B cell (primary cell): ENCODE results near the gene CCDC134. TPM values are rescaled to one million over a fixed set of nuclear protein-coding genes. Genes with fewer than 3 reads are reported as not detected.

ENCODE experiments used
- ATAC-seq: fragments of 200-7000 bp; cut with Tn5 transposase; one replicate; pipeline ENCODE4 v1.10.0; 2021; ENCODE audit warnings: low read depth, mild to moderate bottlenecking, moderate number of reproducible peaks, moderate library complexity
- CTCF ChIA-PET: fragments of 350-600 bp; sonication (Branson Sonifier 250); formaldehyde crosslinking; loops from one replicate; lab custom pipeline; 2021; ENCODE audit warnings: antibody characterized with exemption, inconsistent platforms; lab: Charles Lee
- POLR2A ChIA-PET: fragments of 350-600 bp; sonication (Branson Sonifier 250); formaldehyde crosslinking; loops from one replicate; lab custom pipeline; 2021; ENCODE audit warnings: antibody characterized with exemption; lab: Charles Lee
- DNase-seq: peaks from one replicate; pipeline ENCODE4 v3.0.0; 2013
- H2AFZ ChIP-seq: 2 replicates; pipeline ENCODE4 v1.6.1; 2012; ENCODE audit warnings: mild to moderate bottlenecking, low read depth, low read length; ENCODE audit not compliant: insufficient read depth, poor library complexity, severe bottlenecking
- H3K27ac ChIP-seq, 2 donors: 1 replicate in 1 of 2; 2 replicates in 1 of 2; pipeline ENCODE4 v1.5.1; 2012 to 2013; ENCODE audit warnings: low read length in 2 of 2, mild to moderate bottlenecking in 2 of 2, moderate library complexity in 1 of 2
- H3K27me3 ChIP-seq, 4 experiments: fragments of 200-600 bp in 1 of 4; sonication (generic) in 1 of 4; replicated peaks in 1 of 4; 1 replicate in 2 of 4; 2 replicates in 2 of 4; pipeline versions ENCODE4 v1.6.1 to v1.7.0; 2013 to 2016; ENCODE audit warnings: low read length in 3 of 4, mild to moderate bottlenecking in 2 of 4, mixed read lengths in 1 of 4, moderate library complexity in 1 of 4; ENCODE audit not compliant: insufficient read depth in 4 of 4, control insufficient read depth in 3 of 4; ENCODE audit errors: control extremely low read depth in 1 of 4
- H3K36me3 ChIP-seq, 2 experiments: replicated peaks in 1 of 2; 1 replicate in 1 of 2; 2 replicates in 1 of 2; pipeline versions ENCODE4 v1.6.1 to v1.7.1; 2013; ENCODE audit warnings: low read length in 1 of 2; ENCODE audit not compliant: insufficient read depth in 2 of 2, control insufficient read depth in 1 of 2; ENCODE audit errors: control extremely low read depth in 1 of 2, extremely low read depth in 1 of 2
- H3K4me1 ChIP-seq, 2 donors: fragments of 200-600 bp in 1 of 2; sonication (generic) in 1 of 2; 1 replicate in 1 of 2; 2 replicates in 1 of 2; pipeline versions ENCODE4 v1.5.1 to v1.6.1; 2013 to 2017; ENCODE audit warnings: low read length in 2 of 2; ENCODE audit not compliant: control insufficient read depth in 2 of 2, insufficient read depth in 2 of 2
- H3K4me2 ChIP-seq: replicated peaks from 2 replicates; pipeline ENCODE3; 2012; ENCODE audit warnings: mild to moderate bottlenecking, low read depth, low read length; ENCODE audit not compliant: poor library complexity, severe bottlenecking
- H3K4me3 ChIP-seq, 5 experiments: fragments of 200-600 bp in 1 of 5; sonication (generic) in 1 of 5; 1 replicate in 3 of 5; 2 replicates in 2 of 5; pipeline versions ENCODE4 v1.5.1 to v1.7.0; 2011 to 2016; ENCODE audit warnings: low read length in 4 of 5, mild to moderate bottlenecking in 4 of 5, low read depth in 2 of 5, control low read depth in 1 of 5, moderate library complexity in 1 of 5; ENCODE audit not compliant: insufficient read depth in 1 of 5; ENCODE audit errors: control extremely low read depth in 1 of 5, extremely low read depth in 1 of 5
- H3K79me2 ChIP-seq: fragments of 200-600 bp; sonication (generic); one replicate; pipeline ENCODE4 v1.6.0; 2016; ENCODE audit warnings: low read length; ENCODE audit not compliant: control insufficient read depth, insufficient read depth
- H3K9ac ChIP-seq: fragments of 200-600 bp; sonication (generic); 2 replicates; pipeline ENCODE4 v1.6.1; 2017; ENCODE audit warnings: mild to moderate bottlenecking, low read length, moderate library complexity
- H3K9me3 ChIP-seq, 3 donors: one replicate each; pipeline versions ENCODE4 v1.6.1 to v1.7.1; 2013; ENCODE audit warnings: low read length in 2 of 3; ENCODE audit not compliant: control insufficient read depth in 2 of 3, insufficient read depth in 1 of 3; ENCODE audit errors: control extremely low read depth in 1 of 3
- H4K20me1 ChIP-seq: 2 replicates; pipeline ENCODE4 v1.6.0; 2012; ENCODE audit warnings: mild to moderate bottlenecking, low read length; ENCODE audit not compliant: insufficient read depth, control insufficient read depth, poor library complexity, severe bottlenecking
- H3K27ac Mint-ChIP-seq: one replicate; pipeline ENCODE4 v1.8.0; 2021; ENCODE audit warnings: mixed read lengths
- H3K27me3 Mint-ChIP-seq: one replicate; pipeline ENCODE4 v1.8.0; 2021; ENCODE audit warnings: mixed read lengths
- H3K4me1 Mint-ChIP-seq: one replicate; pipeline ENCODE4 v1.8.0; 2021; ENCODE audit warnings: mixed read lengths
- H3K4me3 Mint-ChIP-seq: one replicate; pipeline ENCODE4 v1.8.0; 2021; ENCODE audit warnings: mixed read lengths
- H3K9me3 Mint-ChIP-seq: one replicate; pipeline ENCODE4 v1.8.0; 2022; ENCODE audit warnings: mixed read lengths; ENCODE audit not compliant: insufficient read depth
- CTCF ChIP-seq: fragments of 200-600 bp; IDR thresholded peaks from one replicate; pipeline ENCODE4 v1.8.0; 2022; ENCODE audit warnings: antibody characterized with exemption, mild to moderate bottlenecking
- EZH2 ChIP-seq: IDR thresholded peaks from 2 replicates; pipeline ENCODE4 v1.6.1; 2012; ENCODE audit warnings: borderline replicate concordance, low read depth, mild to moderate bottlenecking, moderate library complexity, low read length; ENCODE audit not compliant: insufficient read depth, poor library complexity, severe bottlenecking
- WGBS: methylation state at CpG from one replicate; pipeline ENCODE4 v1.1.5; 2013; ENCODE audit warnings: missing lambda C conversion rate; ENCODE audit not compliant: insufficient coverage; 5-methylcytosine and 5-hydroxymethylcytosine counted together
- intact Hi-C: fragments of 100-400 bp; cut with micrococcal nuclease; formaldehyde crosslinking; loops from one replicate; pipeline ENCODE4 v1.10.0; 2022
- polyA plus RNA-seq: library from polyadenylated mRNA; depleted of rRNA; stranded (reverse); fragments of >200 nt; gene quantifications from 2 replicates; pipeline ENCODE4 v1.2.3, GENCODE V29; 2012
- total RNA-seq, 2 donors: library from RNA; stranded (reverse); fragments of 120-200 nt in 1 of 2; gene quantifications; 1 replicate in 1 of 2; 2 replicates in 1 of 2; pipeline versions ENCODE4 v1.2.3 to v1.2.4, GENCODE V29; 2013 to 2022

CCDC134 gene
- total and polyA plus RNA-seq, 2 donors (not counting 1 experiment from before 2014, with no cell fraction given) = 4.4 to 18.1 TPM

GRCh38 chr22:41752011-41752970, 48.2 kb upstream of the CCDC134 start:
- Histone ChIP-seq H3K4me3 (no peak overlapping the region), H3K4me2 (no peak overlapping the region), H3K9ac (no peak overlapping the region), H2AFZ (no peak overlapping the region), H3K79me2 (no peaks in the 10 kb centered on the region), H3K27me3 (peaks cover 0 to 3% (median 0%) of the 10 kb centered on the region in 4 experiments), H3K4me1 (peaks cover 8 to 17% of the 10 kb centered on the region in 2 donors), H3K36me3 (no peaks in the 10 kb centered on the region), H3K27ac (no peak overlapping the region), H4K20me1 (no peaks in the 10 kb centered on the region), H3K9me3 (no peaks in the 10 kb centered on the region)
- intact Hi-C loops = no loop called here
- Mint-ChIP-seq H3K27ac (peak overlapping the region; percentile 4), H3K4me1 (peaks cover 18% of the 10 kb centered on the region), H3K9me3 (no peaks in the 10 kb centered on the region), H3K4me3 (no peak overlapping the region), H3K27me3 (no peaks in the 10 kb centered on the region)
- ChIA-PET POLR2A (interaction anchor here (0.7 to 1.1 kb wide), 2 partner anchors 48 to 450 kb away, joined by 3 to 4 read pairs; partner anchors contain the start of gene CCDC134), CTCF (interaction anchor here (2.4 kb wide), 1 partner anchor 10 kb away, joined by 13 read pairs; no protein-coding TSS in a partner anchor)
- TF ChIP-seq CTCF = no peak
- no peak for TF ChIP-seq EZH2
- DNase-seq (no peak), ATAC-seq (no peak)
- WGBS = 88% methylated on average over 3 of the region's 5 CpGs

GRCh38 chr22:41753984-41754383, 46.5 kb upstream of the CCDC134 start:
- H3K4me3 Mint-ChIP-seq = no peak overlapping the region

More at GRCh38 chr22:41753984-41754383, 46.5 kb upstream of the CCDC134 start:
- DNase-seq (no peak), ATAC-seq (no peak)
- H4K20me1 ChIP-seq = no peaks in the 10 kb centered on the region
- H3K27ac ChIP-seq = no peak overlapping the region
- H3K27me3 ChIP-seq = peaks cover 0 to 3% (median 0%) of the 10 kb centered on the region in 4 experiments
- no peak overlapping the region for H3K9ac ChIP-seq
- no peak overlapping the region for H3K4me3 ChIP-seq
- no peaks in the 10 kb centered on the region for H3K27me3 Mint-ChIP-seq
- ChIA-PET CTCF (no interaction called here), POLR2A (no interaction called here)
- H3K4me1 Mint-ChIP-seq = peaks cover 9% of the 10 kb centered on the region
- peaks cover 0 to 5% of the 10 kb centered on the region in 2 donors for H3K4me1 ChIP-seq
- TF ChIP-seq CTCF (no peak), EZH2 (no peak)
- no peaks in the 10 kb centered on the region for H3K9me3 ChIP-seq
- no peak overlapping the region for H3K4me2 ChIP-seq
- intact Hi-C loops = no loop called here
- no peaks in the 10 kb centered on the region for H3K79me2 ChIP-seq
- no peak overlapping the region for H3K27ac Mint-ChIP-seq
- no peaks in the 10 kb centered on the region for H3K9me3 Mint-ChIP-seq
- H2AFZ ChIP-seq = no peak overlapping the region
- WGBS = 73% methylated on average over 2 of the region's 2 CpGs
- no peaks in the 10 kb centered on the region for H3K36me3 ChIP-seq
